ENCODE data around the gene PNMT. TPM values are rescaled to one million over a fixed set of nuclear protein-coding genes. Genes with fewer than 3 reads are reported as not detected.

PNMT gene
- polyA plus RNA-seq, 1 experiment, result not detected

DNA sequence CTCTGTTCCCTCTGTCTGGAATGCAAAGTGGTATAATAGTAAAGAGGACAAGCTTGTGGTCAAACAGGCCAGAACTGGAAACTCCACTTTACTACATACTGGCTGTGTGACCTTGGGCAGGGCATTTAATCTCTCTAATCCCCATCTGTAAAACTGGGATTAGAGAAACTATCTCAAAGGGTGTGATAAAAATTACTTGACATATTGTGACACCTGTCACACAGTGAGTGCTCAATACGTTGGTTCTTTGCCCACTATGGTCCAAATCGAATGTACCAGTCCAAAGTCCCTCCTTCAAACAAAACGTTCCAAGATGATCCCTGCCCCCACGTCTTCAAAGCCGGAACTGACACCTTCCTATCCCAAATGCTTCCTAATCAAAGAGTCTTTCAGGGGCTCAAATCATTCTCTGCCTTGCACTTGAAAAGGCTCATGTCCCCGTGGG is 18.9 kb downstream of the PNMT start:
- Histone ChIP-seq H3K27ac (ENCODE audit: low read depth, low read length) (peak overlapping the region; percentile 85), H3K9me3 (ENCODE audit: control insufficient read depth, insufficient read depth, low read length) (no peaks in the 10 kb centered on the region), H3K4me3 (ENCODE audit: low read depth, low read length) (peak overlapping the region; percentile 83), H3K27me3 (ENCODE audit: control insufficient read depth, insufficient read depth, low read length) (no peaks in the 10 kb centered on the region)
- POLR2A ChIA-PET, result interaction anchor here (0.9 kb wide), 1 partner anchor 43 kb away, joined by 4 read pairs; the partner anchor contains the start of gene MIEN1
- no peak for DNase-seq (ENCODE audit: low read depth, low spot score)
- CTCF ChIA-PET, result interaction anchor here (0.7 to 2.1 kb wide), 2 partner anchors 8 to 66 kb away, joined by 3 to 8 read pairs; no protein-coding TSS in a partner anchor
- TF ChIP-seq, protein P1, sequence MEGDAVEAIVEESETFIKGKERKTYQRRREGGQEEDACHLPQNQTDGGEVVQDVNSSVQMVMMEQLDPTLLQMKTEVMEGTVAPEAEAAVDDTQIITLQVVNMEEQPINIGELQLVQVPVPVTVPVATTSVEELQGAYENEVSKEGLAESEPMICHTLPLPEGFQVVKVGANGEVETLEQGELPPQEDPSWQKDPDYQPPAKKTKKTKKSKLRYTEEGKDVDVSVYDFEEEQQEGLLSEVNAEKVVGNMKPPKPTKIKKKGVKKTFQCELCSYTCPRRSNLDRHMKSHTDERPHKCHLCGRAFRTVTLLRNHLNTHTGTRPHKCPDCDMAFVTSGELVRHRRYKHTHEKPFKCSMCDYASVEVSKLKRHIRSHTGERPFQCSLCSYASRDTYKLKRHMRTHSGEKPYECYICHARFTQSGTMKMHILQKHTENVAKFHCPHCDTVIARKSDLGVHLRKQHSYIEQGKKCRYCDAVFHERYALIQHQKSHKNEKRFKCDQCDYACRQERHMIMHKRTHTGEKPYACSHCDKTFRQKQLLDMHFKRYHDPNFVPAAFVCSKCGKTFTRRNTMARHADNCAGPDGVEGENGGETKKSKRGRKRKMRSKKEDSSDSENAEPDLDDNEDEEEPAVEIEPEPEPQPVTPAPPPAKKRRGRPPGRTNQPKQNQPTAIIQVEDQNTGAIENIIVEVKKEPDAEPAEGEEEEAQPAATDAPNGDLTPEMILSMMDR (IDR thresholded peaks at IDR 0.05; ENCODE audit: low read depth, low read length), result no peak

DNA sequence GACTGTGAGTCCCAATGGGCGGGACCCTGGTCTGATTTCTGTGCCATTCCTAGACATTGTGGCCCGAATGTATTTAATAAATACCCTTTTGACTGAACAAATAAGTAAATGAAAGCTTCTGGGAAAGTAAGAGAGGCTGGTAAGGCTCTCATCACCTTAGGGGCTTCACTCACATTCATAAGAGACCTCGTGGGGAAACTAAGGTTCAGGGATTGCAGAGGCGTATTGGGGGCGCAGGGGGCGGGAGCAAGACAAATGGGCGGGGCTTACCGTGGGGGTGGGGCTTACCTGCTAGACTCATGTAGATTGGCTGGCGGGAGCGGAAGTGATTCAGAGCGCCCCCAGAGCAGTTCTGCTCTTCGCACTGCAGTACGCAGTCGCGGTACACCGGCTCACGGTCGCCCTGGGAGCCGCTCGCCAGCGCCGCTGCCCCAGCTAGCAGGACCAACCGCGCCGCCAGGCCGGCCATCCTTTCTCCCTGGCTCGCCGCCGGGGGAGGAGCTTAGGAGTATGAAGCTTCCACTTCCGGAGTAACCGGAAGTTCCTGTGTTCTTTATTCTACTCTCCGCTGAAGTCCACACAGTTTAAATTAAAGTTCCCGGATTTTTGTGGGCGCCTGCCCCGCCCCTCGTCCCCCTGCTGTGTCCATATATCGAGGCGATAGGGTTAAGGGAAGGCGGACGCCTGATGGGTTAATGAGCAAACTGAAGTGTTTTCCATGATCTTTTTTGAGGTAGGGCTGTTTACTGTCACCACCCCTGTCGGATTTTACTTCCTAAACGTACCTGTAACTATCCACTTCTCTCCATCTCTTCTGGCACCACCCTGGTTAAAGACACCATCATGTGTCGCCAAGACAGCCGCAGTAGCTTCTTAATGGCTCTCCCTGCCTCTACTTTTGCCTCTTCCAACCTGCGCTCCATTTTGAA is 19.6 kb downstream of the PNMT start, which contains the start of gene PGAP3:
Gene PGAP3, minus strand, starts transcription at position 512 of the 929 bp plus-strand sequence. Its CDS starts 43 bp downstream, at position 469.
- TF ChIP-seq, protein P1 (IDR thresholded peaks at IDR 0.05; ENCODE audit: low read depth, low read length), result no peak
- ChIA-PET CTCF (interaction anchor here (0.7 to 2.1 kb wide), 6 partner anchors 9 to 66 kb away, joined by 3 to 8 read pairs (median 4); no protein-coding TSS in a partner anchor), POLR2A (interaction anchor here (0.5 to 1.3 kb wide), 3 partner anchors 12 to 155 kb away, joined by 3 to 18 read pairs (median 4); partner anchors contain the start of genes ERBB2 and MIEN1)
- H3K4me3 ChIP-seq (ENCODE audit: low read depth, low read length), result peak within 1 kb of the TSS; percentile 83
- no peaks in the 10 kb centered on the region for H3K27me3 ChIP-seq (ENCODE audit: control insufficient read depth, insufficient read depth, low read length)
- peak within 1 kb of the TSS; percentile 85 for H3K27ac ChIP-seq (ENCODE audit: low read depth, low read length)
- DNase-seq (ENCODE audit: low read depth, low spot score), result peak; percentile 66
- no peaks in the 10 kb centered on the region for H3K9me3 ChIP-seq (ENCODE audit: control insufficient read depth, insufficient read depth, low read length)

DNA sequence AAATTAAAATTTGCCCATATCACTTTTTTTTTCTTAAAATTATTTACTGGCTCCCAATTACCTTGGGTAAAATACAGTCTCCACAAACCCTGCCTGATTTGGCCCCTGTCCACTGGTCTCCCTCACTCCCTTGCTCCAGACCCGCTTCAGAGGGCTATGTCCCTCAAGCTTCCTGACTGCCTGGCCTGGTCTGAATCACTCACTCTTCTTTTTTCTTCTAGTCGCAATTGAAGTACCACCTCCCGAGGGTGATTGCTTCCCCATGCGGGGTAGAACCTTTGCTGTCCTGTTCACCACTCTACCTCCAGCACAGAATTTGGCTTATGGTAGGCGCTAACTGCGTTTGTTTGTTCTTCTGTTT is 20.2 kb downstream of the PNMT start:
- H3K4me3 ChIP-seq (ENCODE audit: low read depth, low read length), result peak overlapping the region; percentile 83
- ChIA-PET POLR2A (interaction anchor here (1.3 kb wide), 1 partner anchor 11 kb away, joined by 18 read pairs; the partner anchor contains the start of gene ERBB2), CTCF (interaction anchor here (0.9 to 2.1 kb wide), 6 partner anchors 17 to 67 kb away, joined by 4 to 8 read pairs (median 4); no protein-coding TSS in a partner anchor)
- peak overlapping the region; percentile 85 for H3K27ac ChIP-seq (ENCODE audit: low read depth, low read length)
- no peak for DNase-seq (ENCODE audit: low read depth, low spot score)
- no peaks in the 10 kb centered on the region for H3K9me3 ChIP-seq (ENCODE audit: control insufficient read depth, insufficient read depth, low read length)
- TF ChIP-seq, protein P1 (IDR thresholded peaks at IDR 0.05; ENCODE audit: low read depth, low read length), result no peak
- no peaks in the 10 kb centered on the region for H3K27me3 ChIP-seq (ENCODE audit: control insufficient read depth, insufficient read depth, low read length)

DNA sequence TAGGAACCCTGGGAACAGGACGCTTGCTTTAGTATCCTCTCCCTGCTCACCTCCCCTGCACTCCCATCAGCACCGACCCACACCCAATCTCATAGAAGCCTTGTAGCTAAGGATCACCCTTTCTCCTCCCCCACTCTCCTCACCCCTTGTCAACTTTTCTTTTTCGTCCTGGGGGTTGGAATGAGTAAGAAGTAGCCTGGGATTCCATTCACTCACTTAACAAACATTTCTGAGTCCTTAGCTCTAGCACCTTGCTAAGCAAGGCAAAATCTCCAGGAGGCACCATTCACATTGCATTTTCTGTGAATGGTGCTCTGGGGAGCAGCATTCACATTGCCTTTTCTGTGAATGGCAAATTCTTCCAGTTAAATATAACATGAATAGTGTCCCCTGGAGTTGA is 20.7 kb downstream of the PNMT start:
- no peaks in the 10 kb centered on the region for H3K9me3 ChIP-seq (ENCODE audit: control insufficient read depth, insufficient read depth, low read length)
- H3K27ac ChIP-seq (ENCODE audit: low read depth, low read length), result no peak overlapping the region
- TF ChIP-seq, protein P1 (IDR thresholded peaks at IDR 0.05; ENCODE audit: low read depth, low read length), result no peak
- ChIA-PET CTCF (interaction anchor here (1.3 to 2.1 kb wide), 4 partner anchors 41 to 67 kb away, joined by 4 to 8 read pairs (median 6); no protein-coding TSS in a partner anchor), POLR2A (interaction anchor here (0.7 kb wide), 1 partner anchor 11 kb away, joined by 3 read pairs; the partner anchor contains the start of gene ERBB2)
- H3K27me3 ChIP-seq (ENCODE audit: control insufficient read depth, insufficient read depth, low read length), result no peaks in the 10 kb centered on the region
- H3K4me3 ChIP-seq (ENCODE audit: low read depth, low read length), result peak overlapping the region; percentile 83
- DNase-seq (ENCODE audit: low read depth, low spot score), result no peak

All from AG04450 (cell line).